Embryonic facial prominence (tissue), 1 donor: Measurements from ENCODE around the gene CPHXL2.

Experiments
- DNase-seq: peaks from one replicate; pipeline ENCODE4 v3.0.0-alpha.2; 2016; ENCODE audit errors: extremely low spot score

Gene CPHXL2

GRCh38 chr16:75676909-75677308, at the start of gene CPHXL2:
CPHXL2 (minus strand) TSS chr16:75677009; CDS start chr16:75676999, 10 bp downstream.
- no peak for DNase-seq

- DNase-seq: no peak
Measured at GRCh38 chr16:75726390-75726789, 49.6 kb upstream of the CPHXL2 start, which contains the start of gene CPHXL. CPHXL (minus strand) TSS chr16:75726490; CDS start chr16:75726442, 48 bp downstream.

- DNase-seq: no peak
Measured at GRCh38 chr16:75718452-75718851, 41.6 kb upstream of the CPHXL2 start.

- DNase-seq: no peak
Measured at GRCh38 chr16:75714661-75715060, 37.9 kb upstream of the CPHXL2 start.

GRCh38 chr16:75710344-75710743, 33.5 kb upstream of the CPHXL2 start:
- DNase-seq: no peak

GRCh38 chr16:75703306-75703705, 26.5 kb upstream of the CPHXL2 start:
- no peak for DNase-seq

GRCh38 chr16:75702242-75702641, 25.4 kb upstream of the CPHXL2 start:
- no peak for DNase-seq

GRCh38 chr16:75701361-75701760, 24.6 kb upstream of the CPHXL2 start, which contains the start of gene DUXB:
DUXB (minus strand) TSS chr16:75701461; CDS start chr16:75701418, 43 bp downstream.
- DNase-seq: no peak

GRCh38 chr16:75697571-75697970, 20.8 kb upstream of the CPHXL2 start:
- no peak for DNase-seq

GRCh38 chr16:75695708-75696107, 18.9 kb upstream of the CPHXL2 start:
- no peak for DNase-seq

GRCh38 chr16:75687361-75687760, 10.6 kb upstream of the CPHXL2 start:
- no peak for DNase-seq

GRCh38 chr16:75682308-75682707, 5.5 kb upstream of the CPHXL2 start:
- DNase-seq: no peak

- DNase-seq: no peak
Measured at GRCh38 chr16:75679366-75679765, 2.6 kb upstream of the CPHXL2 start.

GRCh38 chr16:75667503-75667902, 9.3 kb downstream of the CPHXL2 start:
- DNase-seq: no peak

GRCh38 chr16:75660726-75661302, 16.0 kb downstream of the CPHXL2 start:
- DNase-seq: no peak

GRCh38 chr16:75660321-75660720, 16.5 kb downstream of the CPHXL2 start:
- DNase-seq: no peak

- no peak for DNase-seq
Measured at GRCh38 chr16:75658175-75658574, 18.6 kb downstream of the CPHXL2 start.

GRCh38 chr16:75653922-75654321, 22.9 kb downstream of the CPHXL2 start:
- no peak for DNase-seq

- peak; percentile 83 for DNase-seq
Measured at GRCh38 chr16:75648265-75649076, 28.3 kb downstream of the CPHXL2 start.

GRCh38 chr16:75647492-75648264, 29.1 kb downstream of the CPHXL2 start, which contains the start of the genes KARS1 and TERF2IP:
KARS1 (minus strand) TSS chr16:75647665; CDS start chr16:75647639, 26 bp downstream.
TERF2IP (plus strand) TSS chr16:75647773; CDS start chr16:75647883, 110 bp downstream.
- peak; percentile 86 for DNase-seq

- DNase-seq: no peak
Measured at GRCh38 chr16:75647112-75647491, 29.7 kb downstream of the CPHXL2 start.
